Endothelial cell (in vitro differentiated cells): ENCODE data around the gene MPST. TPM values are rescaled to one million over a fixed set of nuclear protein-coding genes. Genes with fewer than 3 reads are reported as not detected.

Experiments used
- DNase-seq: peaks from one replicate; pipeline ENCODE4 v3.0.0; 2021; ENCODE audit warnings: low spot score
- H3K27ac Mint-ChIP-seq: one replicate; pipeline ENCODE4 v1.8.0; 2021; ENCODE audit warnings: mixed read lengths, inconsistent platforms; ENCODE audit not compliant: unreplicated experiment
- H3K27me3 Mint-ChIP-seq: one replicate; pipeline ENCODE4 v1.8.0; 2021; ENCODE audit warnings: mild to moderate bottlenecking, moderate library complexity, mixed read lengths, inconsistent platforms; ENCODE audit not compliant: unreplicated experiment
- H3K36me3 Mint-ChIP-seq: one replicate; pipeline ENCODE4 v1.8.0; 2021; ENCODE audit warnings: mild to moderate bottlenecking, low read depth, mixed read lengths, inconsistent platforms; ENCODE audit not compliant: unreplicated experiment
- H3K4me1 Mint-ChIP-seq: one replicate; pipeline ENCODE4 v1.8.0; 2021; ENCODE audit warnings: mild to moderate bottlenecking, mixed read lengths, inconsistent platforms; ENCODE audit not compliant: unreplicated experiment
- H3K4me3 Mint-ChIP-seq: one replicate; pipeline ENCODE4 v1.8.0; 2021; ENCODE audit warnings: mild to moderate bottlenecking, mixed read lengths, inconsistent platforms; ENCODE audit not compliant: unreplicated experiment
- H3K9me3 Mint-ChIP-seq: one replicate; pipeline ENCODE4 v1.8.0; 2021; ENCODE audit warnings: mixed read lengths, inconsistent platforms; ENCODE audit not compliant: unreplicated experiment
- total RNA-seq: library from RNA; stranded (reverse); fragmentation: NEBNext Ultra II Directional; extraction: Animal tissue kit (Norgen Biotek cat#: 25700); gene quantifications from one replicate; pipeline ENCODE4 v1.2.1, GENCODE V29; 2021; ENCODE audit not compliant: unreplicated experiment
- TF ChIP-seq, protein P1 (sequence below): fragments of 200-600 bp; sonication (generic); IDR thresholded peaks from one replicate; pipeline ENCODE4 v1.5.0; 2021; ENCODE audit warnings: antibody characterized with exemption; ENCODE audit not compliant: unreplicated experiment

The MPST gene
- total RNA-seq, 1 donor from 2014 or later = 78.7 TPM

DNA sequence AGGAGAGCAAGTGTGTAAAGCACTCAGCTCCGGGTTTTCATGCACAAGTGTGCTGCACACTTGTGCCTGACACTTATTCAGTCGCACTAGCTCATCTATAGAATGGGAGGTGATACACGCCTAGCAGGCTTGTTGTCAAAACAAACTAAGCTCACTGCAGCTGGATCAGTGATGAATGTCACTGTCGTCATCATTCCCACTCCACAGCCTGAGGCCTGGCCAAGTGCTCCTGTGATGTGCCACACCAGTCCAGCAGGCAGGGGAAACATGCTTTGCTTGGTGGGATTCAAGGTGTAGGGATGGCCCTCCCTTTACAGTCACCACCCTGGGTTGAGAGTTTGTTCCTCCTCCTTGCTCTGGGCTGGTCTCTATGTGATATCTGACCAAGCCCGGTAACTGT is 6.8 kb downstream of the MPST start:
- H3K9me3 Mint-ChIP-seq = no peaks in the 10 kb centered on the region
- DNase-seq = no peak
- no peaks in the 10 kb centered on the region for H3K27me3 Mint-ChIP-seq
- no peak overlapping the region for H3K4me3 Mint-ChIP-seq
- peaks cover 5% of the 10 kb centered on the region for H3K4me1 Mint-ChIP-seq
- H3K36me3 Mint-ChIP-seq = peaks cover 14% of the 10 kb centered on the region
- TF ChIP-seq, protein P1, sequence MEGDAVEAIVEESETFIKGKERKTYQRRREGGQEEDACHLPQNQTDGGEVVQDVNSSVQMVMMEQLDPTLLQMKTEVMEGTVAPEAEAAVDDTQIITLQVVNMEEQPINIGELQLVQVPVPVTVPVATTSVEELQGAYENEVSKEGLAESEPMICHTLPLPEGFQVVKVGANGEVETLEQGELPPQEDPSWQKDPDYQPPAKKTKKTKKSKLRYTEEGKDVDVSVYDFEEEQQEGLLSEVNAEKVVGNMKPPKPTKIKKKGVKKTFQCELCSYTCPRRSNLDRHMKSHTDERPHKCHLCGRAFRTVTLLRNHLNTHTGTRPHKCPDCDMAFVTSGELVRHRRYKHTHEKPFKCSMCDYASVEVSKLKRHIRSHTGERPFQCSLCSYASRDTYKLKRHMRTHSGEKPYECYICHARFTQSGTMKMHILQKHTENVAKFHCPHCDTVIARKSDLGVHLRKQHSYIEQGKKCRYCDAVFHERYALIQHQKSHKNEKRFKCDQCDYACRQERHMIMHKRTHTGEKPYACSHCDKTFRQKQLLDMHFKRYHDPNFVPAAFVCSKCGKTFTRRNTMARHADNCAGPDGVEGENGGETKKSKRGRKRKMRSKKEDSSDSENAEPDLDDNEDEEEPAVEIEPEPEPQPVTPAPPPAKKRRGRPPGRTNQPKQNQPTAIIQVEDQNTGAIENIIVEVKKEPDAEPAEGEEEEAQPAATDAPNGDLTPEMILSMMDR = no peak
- no peak overlapping the region for H3K27ac Mint-ChIP-seq

DNA sequence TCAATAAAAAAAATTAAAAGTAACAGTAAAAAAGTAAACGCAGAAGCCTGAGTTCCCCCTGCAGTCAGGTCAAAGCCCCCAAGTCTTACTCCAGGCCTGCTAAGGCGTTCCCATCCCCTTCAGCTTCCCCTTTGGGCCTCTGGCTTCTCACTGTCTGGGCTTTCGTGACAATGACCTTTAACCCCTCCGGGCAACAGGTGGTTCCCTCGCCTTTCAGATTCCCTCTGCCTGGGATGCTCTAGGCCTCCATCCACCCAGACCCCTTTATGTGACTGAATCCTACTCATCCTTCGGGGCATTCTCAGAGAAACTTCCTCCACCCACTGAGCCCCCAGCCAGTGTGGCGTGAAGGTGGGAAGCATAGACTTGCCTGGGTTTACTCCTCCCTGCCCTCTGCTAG is 8.0 kb downstream of the MPST start:
- Mint-ChIP-seq H3K36me3 (peaks cover 14% of the 10 kb centered on the region), H3K27ac (no peak overlapping the region), H3K4me3 (no peak overlapping the region), H3K9me3 (no peaks in the 10 kb centered on the region), H3K4me1 (no peaks in the 10 kb centered on the region), H3K27me3 (no peaks in the 10 kb centered on the region)
- DNase-seq = no peak
- TF ChIP-seq, protein P1 = no peak

DNA sequence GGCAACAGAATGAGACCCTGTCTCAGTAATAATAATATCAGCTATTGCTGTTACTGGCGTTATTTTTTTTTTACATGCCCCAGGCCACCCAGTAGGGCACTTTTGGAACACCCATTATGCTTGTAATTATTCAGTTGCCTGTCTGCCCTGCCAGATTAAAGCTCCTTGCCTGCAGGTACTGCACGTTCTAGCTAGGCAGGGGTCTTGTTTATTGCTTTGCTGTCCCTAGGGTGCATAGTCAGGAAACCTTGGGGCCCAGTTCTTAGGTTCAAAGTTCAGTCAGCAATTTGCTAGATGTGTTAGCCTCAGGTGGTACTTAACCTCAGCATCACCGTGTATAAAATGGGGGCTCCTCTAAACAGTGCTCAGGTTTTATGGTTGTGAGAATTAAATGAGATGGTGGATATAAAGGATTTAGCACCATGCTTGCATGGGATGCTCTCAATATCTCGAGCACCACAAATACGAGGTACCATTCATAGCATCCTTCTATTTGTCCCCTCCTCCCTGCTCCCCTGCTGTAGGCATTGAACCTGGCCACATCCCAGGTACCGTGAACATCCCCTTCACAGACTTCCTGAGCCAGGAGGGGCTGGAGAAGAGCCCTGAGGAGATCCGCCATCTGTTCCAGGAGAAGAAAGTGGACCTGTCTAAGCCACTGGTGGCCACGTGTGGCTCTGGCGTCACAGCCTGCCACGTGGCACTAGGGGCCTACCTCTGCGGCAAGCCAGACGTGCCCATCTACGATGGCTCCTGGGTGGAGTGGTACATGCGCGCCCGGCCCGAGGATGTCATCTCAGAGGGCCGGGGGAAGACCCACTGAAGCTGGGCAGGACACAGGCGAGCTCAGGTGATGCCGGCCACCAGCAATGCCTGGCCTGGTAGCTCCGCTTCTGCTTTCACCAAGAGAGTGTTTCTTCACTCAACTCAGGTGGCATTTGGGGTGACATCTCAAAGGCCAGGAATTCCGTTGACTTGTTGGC is 9.4 kb downstream of the MPST start:
- no peaks in the 10 kb centered on the region for H3K9me3 Mint-ChIP-seq
- no peaks in the 10 kb centered on the region for H3K27me3 Mint-ChIP-seq
- no peaks in the 10 kb centered on the region for H3K4me1 Mint-ChIP-seq
- TF ChIP-seq, protein P1 = no peak
- peaks cover 10% of the 10 kb centered on the region for H3K36me3 Mint-ChIP-seq
- DNase-seq = no peak
- H3K27ac Mint-ChIP-seq = no peak overlapping the region
- H3K4me3 Mint-ChIP-seq = no peak overlapping the region

DNA sequence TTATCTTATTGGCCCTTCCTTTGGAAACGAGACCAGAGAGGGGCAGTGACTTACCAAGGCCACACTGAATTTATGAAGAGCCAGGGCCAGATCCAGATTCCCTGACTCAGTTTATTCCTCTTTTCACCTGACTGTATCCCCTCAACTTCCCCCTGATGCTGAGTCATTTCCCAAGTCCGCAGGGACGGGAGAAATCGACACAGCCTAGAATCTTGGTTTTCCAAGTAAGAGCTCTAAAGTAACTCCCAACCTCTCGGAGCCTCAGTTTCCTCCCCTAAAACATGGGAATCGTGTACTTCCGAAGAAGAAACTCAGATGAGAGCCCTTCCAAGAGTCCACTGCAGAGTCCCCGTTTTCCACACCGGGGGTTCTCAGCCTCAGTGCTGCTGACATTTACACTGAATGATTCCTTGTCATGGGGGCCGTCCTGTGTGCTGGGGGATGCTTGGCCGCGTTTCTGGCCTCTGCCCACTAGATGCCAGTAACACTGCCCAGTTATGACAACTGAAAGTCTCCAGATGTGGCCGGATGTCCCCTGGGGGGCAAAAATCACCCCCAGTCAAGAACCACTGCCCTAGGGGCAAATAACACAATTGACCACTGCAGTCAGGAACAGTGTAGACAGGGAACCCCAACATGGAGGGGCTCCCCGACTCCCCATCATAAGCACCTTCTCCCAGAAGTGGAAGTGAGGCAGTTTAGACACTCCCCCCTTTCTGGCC is 11.2 kb downstream of the MPST start:
- Mint-ChIP-seq H3K27ac (no peak overlapping the region), H3K27me3 (no peaks in the 10 kb centered on the region), H3K36me3 (peaks cover 3% of the 10 kb centered on the region), H3K9me3 (no peaks in the 10 kb centered on the region), H3K4me3 (no peak overlapping the region), H3K4me1 (no peaks in the 10 kb centered on the region)
- TF ChIP-seq, protein P1 = no peak
- no peak for DNase-seq
